Activated CD8-positive, alpha-beta memory T cell treated with anti-CD3 and anti-CD28 coated beads, Interleukin-2, amount 50 U/mL, for 24 hours (primary cell): ENCODE data around the gene EREG.

Source experiments
- DNase-seq: peaks from one replicate; pipeline ENCODE4 v3.0.0-alpha.2; 2020; ENCODE audit errors: extremely low read depth

Gene EREG

DNA sequence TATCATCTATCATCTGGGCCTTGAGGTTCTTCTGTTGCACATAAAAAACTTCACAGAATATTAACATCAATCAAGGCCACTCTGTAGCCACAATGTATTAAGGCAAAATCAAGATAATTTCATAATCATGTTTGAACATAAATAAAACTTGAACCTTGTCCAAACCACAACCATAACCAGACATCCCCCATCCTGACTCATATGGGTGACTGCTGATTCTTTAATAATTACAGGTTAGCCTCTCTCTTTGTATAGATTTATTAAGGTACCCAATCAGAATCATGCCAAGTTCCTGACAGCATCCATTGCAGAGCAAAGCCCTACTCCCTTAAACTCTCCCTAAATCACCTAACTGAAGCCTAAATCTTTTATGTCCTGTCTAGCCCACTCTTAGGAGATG is 63.3 kb downstream of the EREG start:
- no peak for DNase-seq

- no peak for DNase-seq
Measured at GRCh38 chr4:74431113-74431826, 66.3 kb downstream of the EREG start.

DNA sequence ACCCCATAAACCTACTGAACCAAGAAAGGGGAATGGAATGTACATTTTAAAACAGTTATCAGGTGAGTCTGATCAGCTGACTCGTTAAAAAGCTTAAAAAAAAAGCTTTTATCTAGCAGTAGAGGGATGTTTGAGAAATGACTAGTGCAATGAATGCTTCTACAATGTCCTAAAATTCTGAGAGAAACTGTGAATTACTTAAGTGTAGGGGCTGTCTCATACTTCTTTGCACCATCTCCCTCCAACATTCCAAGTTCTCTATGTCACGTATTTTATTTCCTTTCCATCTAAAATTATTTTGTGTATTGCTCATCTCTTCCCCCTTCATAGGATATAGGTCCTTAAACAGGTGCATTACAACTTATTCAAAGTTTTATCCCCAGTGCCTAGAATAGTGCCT is 68.1 kb downstream of the EREG start:
- DNase-seq = no peak

GRCh38 chr4:74433541-74434172 is 68.7 kb downstream of the EREG start:
- DNase-seq = no peak

DNA sequence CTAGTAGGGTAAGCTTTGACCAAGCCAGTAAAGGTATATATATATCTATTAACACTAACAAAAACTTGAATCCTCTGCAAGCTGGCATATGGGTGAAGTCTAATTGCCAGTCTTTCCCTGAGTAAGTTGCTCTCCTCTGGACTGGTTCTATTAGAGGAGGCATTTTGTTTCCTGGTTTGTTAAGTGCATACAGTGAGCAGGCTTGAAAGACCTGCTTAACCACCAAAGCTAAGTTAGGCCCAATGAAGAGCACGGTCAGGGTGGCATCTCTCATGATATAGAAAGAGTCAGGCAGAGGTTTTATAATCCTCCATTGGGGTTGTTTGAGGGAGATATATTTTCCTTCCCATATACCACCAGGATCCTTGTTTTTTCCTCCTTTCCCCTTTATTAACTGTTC is 70.4 kb downstream of the EREG start:
- no peak for DNase-seq

DNA sequence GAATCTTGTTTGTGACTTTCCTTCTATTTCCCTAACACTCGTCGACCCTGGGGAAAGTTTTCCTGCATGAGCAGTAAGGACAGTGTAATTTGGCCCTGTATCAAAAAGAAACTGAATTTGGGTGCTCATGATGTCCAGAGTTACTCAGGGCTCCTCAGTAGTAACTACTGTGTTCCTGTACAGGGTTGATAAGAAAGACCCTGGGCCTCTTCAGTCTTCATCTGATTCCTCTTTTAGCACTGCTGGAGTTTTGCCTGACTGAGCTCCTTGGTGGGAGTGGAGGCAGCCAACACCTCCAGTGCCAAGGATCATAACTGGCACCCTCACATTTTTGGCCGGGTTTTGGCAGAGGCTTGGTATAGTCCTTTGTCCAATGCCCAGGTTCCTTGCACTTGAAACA is 72.9 kb downstream of the EREG start:
- no peak for DNase-seq
